Daoy (cell line): ENCODE results near the gene FGF6. TPM values are rescaled to one million over a fixed set of nuclear protein-coding genes. Genes with fewer than 3 reads are reported as not detected.

Source experiments
- DNase-seq: peaks from one replicate; pipeline ENCODE4 v3.0.0-alpha.2; 2015; ENCODE audit warnings: low read depth
- total RNA-seq: library from RNA; depleted of rRNA; stranded (reverse); fragments of >200 nt; shearing (Covaris generic); gene quantifications from 2 replicates; pipeline ENCODE4 v1.2.3, GENCODE V29; 2014; rRNA removed

FGF6 gene
- total RNA-seq, result not detected in 2 replicates

- no peak for DNase-seq
These were observed at the start of gene FGF6 for GRCh38 chr12:4445156-4446101. Gene FGF6 (minus strand): TSS chr12:4445815. CDS start chr12:4445570, 245 bp downstream.

- DNase-seq, result no peak
These were observed 45.4 kb upstream of the FGF6 start for GRCh38 chr12:4490973-4491372.

GRCh38 chr12:4489556-4489955 is 43.9 kb upstream of the FGF6 start:
- no peak for DNase-seq

GRCh38 chr12:4486980-4487379 is 41.4 kb upstream of the FGF6 start:
- no peak for DNase-seq

- DNase-seq, result no peak
These were observed 40.6 kb upstream of the FGF6 start for GRCh38 chr12:4486049-4486699.

DNA sequence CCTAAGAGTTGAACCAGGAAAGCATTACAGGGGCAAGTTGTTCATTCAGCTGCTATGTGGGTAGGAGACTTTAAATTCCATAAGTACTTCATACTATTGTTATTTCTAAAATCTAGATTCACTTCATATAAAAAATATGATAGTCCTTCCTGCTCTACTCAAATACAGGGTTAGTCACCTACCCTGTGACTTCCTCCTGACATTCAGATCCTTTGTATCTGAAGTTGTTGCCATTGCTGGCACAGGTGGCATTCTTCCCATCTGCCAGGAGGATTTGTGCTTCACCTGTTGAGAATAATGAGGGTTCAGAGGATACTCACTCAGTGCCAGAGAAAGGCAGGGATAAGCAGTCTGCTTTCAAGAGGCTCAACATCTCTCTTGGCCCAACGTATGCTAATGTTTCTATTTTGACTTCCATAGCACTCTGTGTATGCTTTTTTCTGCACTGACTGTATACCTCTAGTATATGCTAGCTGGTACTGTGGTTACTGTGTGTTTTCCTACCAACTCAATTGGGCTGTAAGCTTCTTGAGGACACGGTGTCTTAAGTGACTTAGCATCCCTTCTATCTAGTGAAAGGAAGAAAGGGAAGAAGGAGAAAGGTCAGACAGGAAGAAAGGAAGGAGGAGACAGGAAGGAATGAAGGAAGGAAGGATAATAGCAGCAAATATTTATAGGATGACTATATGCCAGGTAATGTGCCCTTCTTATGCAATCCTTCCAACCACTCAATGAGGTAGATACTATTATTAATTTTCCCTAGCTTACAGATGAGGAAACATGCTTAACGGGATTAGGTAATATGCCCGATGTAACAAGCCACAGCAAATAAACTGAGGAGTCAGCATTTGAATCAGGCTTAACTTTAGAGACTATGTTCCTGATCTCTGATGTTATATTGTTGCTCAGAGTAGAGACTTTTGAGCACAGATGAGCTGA is 38.5 kb upstream of the FGF6 start:
- DNase-seq, result no peak

GRCh38 chr12:4482936-4483335 is 37.3 kb upstream of the FGF6 start:
- DNase-seq, result no peak

DNA sequence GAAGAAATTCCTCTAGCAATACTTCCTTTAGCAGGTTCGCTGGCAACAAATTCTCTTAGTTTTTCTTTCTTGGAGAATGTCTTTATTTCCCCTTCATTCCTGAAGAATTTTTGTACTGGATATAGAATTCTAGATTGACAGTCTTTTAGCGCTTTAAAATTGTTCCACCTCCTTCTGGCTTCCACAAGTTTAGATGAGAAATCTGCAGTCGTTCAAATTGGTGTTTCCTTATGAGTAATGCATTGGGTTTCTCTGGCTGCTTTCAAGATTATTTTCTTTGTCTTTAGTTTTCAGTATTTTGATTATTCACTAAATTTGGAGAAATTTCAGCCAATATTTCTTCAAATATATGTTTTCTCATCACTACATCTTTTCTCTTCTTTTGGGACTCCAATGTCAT is 33.3 kb upstream of the FGF6 start:
- no peak for DNase-seq

DNA sequence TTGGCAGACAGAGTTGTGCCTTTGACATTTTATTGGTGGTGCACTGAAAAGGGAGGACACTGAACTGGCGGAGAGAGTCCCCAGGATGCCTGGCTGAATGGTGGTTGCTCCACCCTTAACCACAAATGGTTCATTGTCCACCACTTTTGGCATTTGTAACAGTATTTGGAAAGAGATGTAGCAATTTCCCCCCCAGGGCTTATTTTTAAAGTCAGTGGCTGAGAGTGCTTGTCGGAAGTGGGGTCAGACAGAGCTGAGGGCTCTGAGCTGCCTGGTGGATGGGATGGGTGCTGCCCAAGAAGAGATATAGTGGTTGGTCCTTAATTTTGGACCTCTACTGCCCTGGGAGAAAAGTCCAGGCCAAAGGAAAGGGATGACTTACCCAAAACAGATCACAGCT is 31.5 kb upstream of the FGF6 start:
- no peak for DNase-seq

- DNase-seq, result no peak
These were observed 26.4 kb upstream of the FGF6 start for GRCh38 chr12:4472046-4472445.

DNA sequence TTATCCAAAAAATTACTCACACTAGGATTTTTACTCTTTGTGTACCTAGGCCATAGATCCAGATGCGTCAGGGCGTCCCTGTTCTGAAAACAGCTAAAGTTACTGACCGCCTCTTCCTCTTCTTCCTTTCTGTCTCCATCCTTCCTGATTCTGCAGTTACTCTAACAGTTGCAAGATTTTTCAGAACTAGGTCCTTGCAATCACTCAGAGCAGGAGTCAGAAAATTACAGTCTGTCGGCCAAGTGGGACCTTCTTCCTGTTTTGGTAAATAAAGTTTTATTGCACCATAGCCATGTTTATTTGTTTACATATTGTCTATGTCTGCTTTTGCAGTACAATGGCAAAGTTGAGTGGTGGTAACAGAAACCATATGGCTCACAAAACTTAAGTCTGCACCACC is 25.6 kb upstream of the FGF6 start:
- DNase-seq, result no peak

- DNase-seq, result no peak
These were observed 23.4 kb upstream of the FGF6 start for GRCh38 chr12:4468994-4469393.

DNA sequence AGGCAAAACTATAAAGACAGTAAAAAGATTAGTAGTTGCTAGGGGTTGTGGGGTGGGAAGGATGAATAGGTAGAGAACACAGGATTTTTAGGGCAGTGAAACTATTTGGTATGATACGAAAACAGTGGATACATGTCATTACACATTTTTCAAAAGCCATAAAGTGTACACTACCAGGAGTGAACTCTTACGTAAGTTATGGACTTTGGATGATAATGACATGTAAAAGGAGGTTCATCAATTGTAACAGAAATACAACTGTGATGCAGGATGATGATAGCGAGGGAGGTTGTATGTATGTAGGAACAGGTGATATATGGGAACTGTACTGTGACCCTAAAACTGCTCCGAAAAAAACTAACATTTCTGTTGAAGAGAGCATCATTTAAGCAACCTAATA is 15.1 kb upstream of the FGF6 start:
- DNase-seq, result no peak

- DNase-seq, result peak; percentile 25
These were observed 10.2 kb upstream of the FGF6 start for GRCh38 chr12:4455849-4456248.

- no peak for DNase-seq
These were observed 8.8 kb upstream of the FGF6 start for GRCh38 chr12:4454315-4454860.

GRCh38 chr12:4451694-4452093 is 6.1 kb upstream of the FGF6 start:
- DNase-seq, result no peak

DNA sequence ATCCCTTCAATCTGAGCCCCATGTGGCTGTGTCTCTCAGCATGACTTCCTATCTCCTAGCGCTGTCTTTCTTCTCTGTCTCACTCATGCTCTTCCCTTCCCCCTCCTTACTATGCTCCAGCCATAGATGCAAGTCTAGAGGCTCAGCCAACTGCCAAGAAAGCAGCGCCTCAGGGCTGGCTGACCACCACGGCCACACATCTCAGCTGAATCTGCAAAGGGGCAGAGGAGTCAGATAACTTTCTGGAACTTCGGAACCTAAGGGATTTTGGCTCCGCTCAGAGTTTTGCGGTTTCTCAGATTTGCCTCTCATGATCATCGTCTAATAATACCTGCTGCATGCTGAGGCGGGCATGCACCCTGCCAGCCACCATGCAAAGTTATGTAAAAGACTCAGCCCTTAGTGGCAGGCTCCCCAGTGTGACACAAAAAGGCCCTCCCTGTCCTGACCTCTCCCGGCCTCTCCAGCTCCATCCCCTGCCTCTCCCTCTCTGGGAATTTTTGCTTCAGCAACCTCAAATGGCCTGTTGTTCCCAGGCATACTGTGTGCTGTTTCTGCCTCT is 5.0 kb upstream of the FGF6 start:
- DNase-seq, result peak; percentile 20

- peak; percentile 43 for DNase-seq
These were observed 4.2 kb upstream of the FGF6 start for GRCh38 chr12:4449851-4450221.

DNA sequence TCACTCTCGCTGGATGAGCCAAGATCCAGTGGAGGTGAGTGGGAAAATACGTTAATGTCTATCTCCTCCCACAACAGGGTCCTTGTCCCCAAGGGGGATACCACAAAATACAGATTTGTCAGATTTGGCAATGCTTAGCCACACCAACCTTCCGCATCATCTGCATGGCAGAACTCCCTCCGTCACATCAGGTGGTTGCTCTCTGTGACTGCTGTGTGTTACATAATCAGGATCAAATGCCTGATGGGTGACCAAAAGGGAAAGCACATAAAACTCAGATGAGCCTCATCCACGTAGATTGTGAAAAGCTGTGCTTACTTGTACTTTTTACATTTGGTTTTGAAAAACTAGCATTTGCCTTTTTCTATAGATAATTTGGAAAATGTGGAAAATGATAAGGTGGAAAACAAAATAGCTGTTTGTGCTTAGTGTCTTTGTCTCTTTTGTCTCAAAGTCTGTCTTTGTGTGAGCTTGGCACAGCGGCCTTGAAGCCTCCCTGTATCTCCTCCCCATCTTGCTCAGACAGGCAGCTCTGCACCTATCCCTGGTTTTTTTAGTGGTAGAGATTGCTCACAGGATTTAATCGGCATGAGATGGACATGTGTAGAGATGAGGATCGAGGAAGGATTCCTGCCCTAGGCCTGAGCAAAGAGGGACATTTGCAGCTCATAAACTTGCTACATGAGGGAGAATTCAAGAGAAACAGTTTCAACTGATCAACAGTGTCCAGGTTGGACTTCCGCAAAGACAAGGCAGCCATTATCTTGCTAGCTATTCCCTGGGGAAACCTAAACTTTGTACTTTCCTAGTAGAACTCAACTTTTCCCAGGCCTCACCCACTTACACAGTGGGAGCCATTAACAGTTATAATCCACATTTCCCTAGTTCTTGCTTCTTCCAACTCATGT is 3.6 kb upstream of the FGF6 start:
- DNase-seq, result no peak

GRCh38 chr12:4448371-4448940 is 2.8 kb upstream of the FGF6 start:
- DNase-seq, result no peak
